Astrocyte (in vitro differentiated cells and primary cell): Measurements from ENCODE around the gene CTNNA2. TPM values are rescaled to one million over a fixed set of nuclear protein-coding genes. Genes with fewer than 3 reads are reported as not detected.

Source experiments
- DNase-seq: peaks from one replicate; pipeline ENCODE4 v3.0.0-alpha.2; 2010; ENCODE audit warnings: low read depth
- FAIRE-seq: peaks from 2 replicates; lab custom pipeline; 2011; peaks lifted over from hg19 to GRCh38; lab: Jason Lieb, UNC
- H2AFZ ChIP-seq: 2 replicates; pipeline ENCODE4 v1.6.0; 2012; ENCODE audit warnings: low read depth, low read length, inconsistent platforms
- H3K27ac ChIP-seq: 2 replicates; pipeline ENCODE4 v1.5.1; 2011; ENCODE audit warnings: low read depth, low read length, inconsistent platforms
- H3K27me3 ChIP-seq: 2 replicates; pipeline ENCODE4 v1.6.0; 2011; ENCODE audit warnings: low read length, inconsistent platforms; ENCODE audit not compliant: insufficient read depth
- H3K36me3 ChIP-seq: 2 replicates; pipeline ENCODE4 v1.5.1; 2011; ENCODE audit warnings: low read length, inconsistent platforms; ENCODE audit not compliant: insufficient read depth
- H3K4me1 ChIP-seq: 2 replicates; pipeline ENCODE4 v1.5.1; 2011; ENCODE audit warnings: low read length, inconsistent platforms; ENCODE audit not compliant: insufficient read depth
- H3K4me2 ChIP-seq: 2 replicates; pipeline ENCODE4 v1.6.0; 2012; ENCODE audit warnings: low read length, inconsistent platforms
- H3K4me3 ChIP-seq: 2 replicates; pipeline ENCODE4 v1.5.1; 2011; ENCODE audit warnings: low read depth, mild to moderate bottlenecking, low read length, inconsistent platforms; ENCODE audit not compliant: insufficient read depth
- H3K79me2 ChIP-seq: 2 replicates; pipeline ENCODE4 v1.6.0; 2012; ENCODE audit warnings: mild to moderate bottlenecking, low read length, inconsistent platforms; ENCODE audit not compliant: insufficient read depth
- H3K9ac ChIP-seq: 2 replicates; pipeline ENCODE4 v1.6.0; 2012; ENCODE audit warnings: mild to moderate bottlenecking, low read length, inconsistent platforms
- H3K9me3 ChIP-seq: 2 replicates; pipeline ENCODE4 v1.5.1; 2012; ENCODE audit warnings: low read depth, mild to moderate bottlenecking, low read length, inconsistent platforms; ENCODE audit not compliant: insufficient read depth
- H4K20me1 ChIP-seq: 2 replicates; pipeline ENCODE4 v1.6.0; 2012; ENCODE audit warnings: low read length, inconsistent platforms; ENCODE audit not compliant: insufficient read depth
- H3K27ac Mint-ChIP-seq: one replicate; pipeline ENCODE4 v1.8.0; 2021; ENCODE audit warnings: mild to moderate bottlenecking, mixed read lengths; ENCODE audit not compliant: unreplicated experiment
- H3K27me3 Mint-ChIP-seq: one replicate; pipeline ENCODE4 v1.8.0; 2021; ENCODE audit warnings: low read depth, mixed read lengths; ENCODE audit not compliant: unreplicated experiment
- H3K36me3 Mint-ChIP-seq: one replicate; pipeline ENCODE4 v1.8.0; 2021; ENCODE audit warnings: low read depth, mixed read lengths; ENCODE audit not compliant: unreplicated experiment
- H3K4me1 Mint-ChIP-seq: one replicate; pipeline ENCODE4 v1.8.0; 2021; ENCODE audit warnings: low read depth, mixed read lengths; ENCODE audit not compliant: unreplicated experiment
- H3K4me3 Mint-ChIP-seq: one replicate; pipeline ENCODE4 v1.8.0; 2021; ENCODE audit warnings: mild to moderate bottlenecking, moderate library complexity, mixed read lengths; ENCODE audit not compliant: unreplicated experiment
- H3K9me3 Mint-ChIP-seq: one replicate; pipeline ENCODE4 v1.8.0; 2021; ENCODE audit warnings: mild to moderate bottlenecking, mixed read lengths; ENCODE audit not compliant: unreplicated experiment
- EZH2 ChIP-seq: IDR thresholded peaks from 2 replicates; pipeline ENCODE4 v1.6.1; 2012; ENCODE audit warnings: mild to moderate bottlenecking, low read length, inconsistent platforms; ENCODE audit not compliant: insufficient read depth
- total RNA-seq: library from RNA; stranded (reverse); gene quantifications from 2 replicates; pipeline ENCODE4 v1.2.1, GENCODE V29; 2021
- TF ChIP-seq, protein P1 (sequence below): IDR thresholded peaks from 2 replicates; pipeline ENCODE4 v1.5.1; 2011; ENCODE audit warnings: low read depth, mild to moderate bottlenecking, inconsistent platforms, low read length, moderate library complexity; ENCODE audit not compliant: insufficient read depth

The CTNNA2 gene
- total RNA-seq, 1 donor from 2014 or later = 3.9 TPM

- Mint-ChIP-seq H3K9me3 (no peaks in the 10 kb centered on the region), H3K4me1 (no peaks in the 10 kb centered on the region), H3K27ac (no peak overlapping the region), H3K36me3 (no peaks in the 10 kb centered on the region), H3K27me3 (no peaks in the 10 kb centered on the region), H3K4me3 (no peak overlapping the region)
- Histone ChIP-seq H2AFZ (no peak overlapping the region), H3K4me2 (no peak overlapping the region), H3K4me1 (no peaks in the 10 kb centered on the region), H4K20me1 (no peaks in the 10 kb centered on the region), H3K4me3 (no peak overlapping the region), H3K79me2 (no peaks in the 10 kb centered on the region), H3K27me3 (no peaks in the 10 kb centered on the region), H3K36me3 (no peaks in the 10 kb centered on the region), H3K27ac (no peak overlapping the region), H3K9ac (no peak overlapping the region), H3K9me3 (no peaks in the 10 kb centered on the region)
- DNase-seq (no peak), FAIRE-seq (no peak)
- no peak for TF ChIP-seq EZH2
- TF ChIP-seq, protein P1, sequence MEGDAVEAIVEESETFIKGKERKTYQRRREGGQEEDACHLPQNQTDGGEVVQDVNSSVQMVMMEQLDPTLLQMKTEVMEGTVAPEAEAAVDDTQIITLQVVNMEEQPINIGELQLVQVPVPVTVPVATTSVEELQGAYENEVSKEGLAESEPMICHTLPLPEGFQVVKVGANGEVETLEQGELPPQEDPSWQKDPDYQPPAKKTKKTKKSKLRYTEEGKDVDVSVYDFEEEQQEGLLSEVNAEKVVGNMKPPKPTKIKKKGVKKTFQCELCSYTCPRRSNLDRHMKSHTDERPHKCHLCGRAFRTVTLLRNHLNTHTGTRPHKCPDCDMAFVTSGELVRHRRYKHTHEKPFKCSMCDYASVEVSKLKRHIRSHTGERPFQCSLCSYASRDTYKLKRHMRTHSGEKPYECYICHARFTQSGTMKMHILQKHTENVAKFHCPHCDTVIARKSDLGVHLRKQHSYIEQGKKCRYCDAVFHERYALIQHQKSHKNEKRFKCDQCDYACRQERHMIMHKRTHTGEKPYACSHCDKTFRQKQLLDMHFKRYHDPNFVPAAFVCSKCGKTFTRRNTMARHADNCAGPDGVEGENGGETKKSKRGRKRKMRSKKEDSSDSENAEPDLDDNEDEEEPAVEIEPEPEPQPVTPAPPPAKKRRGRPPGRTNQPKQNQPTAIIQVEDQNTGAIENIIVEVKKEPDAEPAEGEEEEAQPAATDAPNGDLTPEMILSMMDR = no peak
Measured at GRCh38 chr2:80610108-80610507, 1097.3 kb downstream of the CTNNA2 start.

DNA sequence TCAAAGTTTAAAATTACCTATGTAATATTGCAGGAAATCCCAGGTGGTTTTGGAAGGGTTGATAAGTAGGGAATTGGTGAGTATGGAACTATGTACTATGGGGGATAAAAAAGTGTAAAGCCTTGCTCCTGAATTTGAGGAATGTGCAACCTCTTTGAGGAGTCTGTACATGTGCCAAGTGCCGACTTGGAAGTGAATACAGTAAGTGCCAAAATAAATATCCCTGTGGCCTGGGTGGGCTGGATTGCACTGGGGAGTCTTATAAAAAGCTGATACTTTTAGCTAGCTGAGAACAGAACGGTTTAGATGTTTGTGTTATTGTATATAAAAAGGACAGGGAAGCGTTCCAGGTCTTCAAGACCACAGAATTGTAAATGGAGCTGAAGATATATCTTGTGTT, 1108.8 kb downstream of the CTNNA2 start:
- Mint-ChIP-seq H3K4me3 (no peak overlapping the region), H3K4me1 (peaks cover 2% of the 10 kb centered on the region), H3K9me3 (no peaks in the 10 kb centered on the region), H3K27me3 (no peaks in the 10 kb centered on the region), H3K36me3 (no peaks in the 10 kb centered on the region), H3K27ac (no peak overlapping the region)
- TF ChIP-seq, protein P1 = no peak
- no peak for TF ChIP-seq EZH2
- DNase-seq (peak; percentile 23), FAIRE-seq (no peak)
- H3K79me2 ChIP-seq = no peaks in the 10 kb centered on the region
- H3K27me3 ChIP-seq = no peaks in the 10 kb centered on the region
- H3K9me3 ChIP-seq = no peaks in the 10 kb centered on the region
- H2AFZ ChIP-seq = no peak overlapping the region
- no peak overlapping the region for H3K9ac ChIP-seq
- H4K20me1 ChIP-seq = no peaks in the 10 kb centered on the region
- H3K4me3 ChIP-seq = no peak overlapping the region
- H3K4me1 ChIP-seq = no peaks in the 10 kb centered on the region
- H3K27ac ChIP-seq = no peak overlapping the region
- no peaks in the 10 kb centered on the region for H3K36me3 ChIP-seq
- H3K4me2 ChIP-seq = no peak overlapping the region

- Histone ChIP-seq H3K27ac (no peak overlapping the region), H3K4me3 (no peak overlapping the region), H2AFZ (no peak overlapping the region), H3K27me3 (no peaks in the 10 kb centered on the region), H3K9ac (no peak overlapping the region), H3K4me1 (no peaks in the 10 kb centered on the region), H4K20me1 (no peaks in the 10 kb centered on the region), H3K36me3 (no peaks in the 10 kb centered on the region), H3K79me2 (no peaks in the 10 kb centered on the region), H3K4me2 (no peak overlapping the region), H3K9me3 (no peaks in the 10 kb centered on the region)
- DNase-seq (no peak), FAIRE-seq (no peak)
- peaks cover 2% of the 10 kb centered on the region for H3K4me1 Mint-ChIP-seq
- TF ChIP-seq, protein P1 = no peak
- TF ChIP-seq EZH2 = no peak
- H3K36me3 Mint-ChIP-seq = no peaks in the 10 kb centered on the region
- no peaks in the 10 kb centered on the region for H3K9me3 Mint-ChIP-seq
- no peak overlapping the region for H3K27ac Mint-ChIP-seq
- H3K4me3 Mint-ChIP-seq = no peak overlapping the region
- no peaks in the 10 kb centered on the region for H3K27me3 Mint-ChIP-seq
Measured at GRCh38 chr2:80624062-80624461, 1111.2 kb downstream of the CTNNA2 start.
